ENCODE results near the gene VPS33B. TPM values are rescaled to one million over a fixed set of nuclear protein-coding genes. Genes with fewer than 3 reads are reported as not detected.
A peak's percentile ranks its signal among the peaks of the same experiment; 100 is the strongest.

VPS33B gene
- total and polyA plus RNA-seq, 2 of the 8 experiments (the other 6 are each of a cell fraction or from before 2014, with no cell fraction given): 11.8 to 17.3 TPM

GRCh38 chr15:91072161-91072560 is 49.8 kb upstream of the VPS33B start:
- Histone ChIP-seq H2BK15ac (ENCODE audit: low read length) (no peak overlapping the region), H3K9me3 (ENCODE audit: insufficient read depth in 2 of 2, low read depth in 1 of 2, low read length in 1 of 2) (no peaks in the 10 kb centered on the region), H3K4ac (replicated peaks; ENCODE audit: insufficient read length, low read depth, low read length) (no peak overlapping the region), H4K5ac (ENCODE audit: insufficient read length, low read depth, low read length) (no peak overlapping the region), H3K14ac (ENCODE audit: insufficient read length) (no peak overlapping the region), H2BK120ac (replicated peaks; ENCODE audit: low read depth, low read length) (no peak overlapping the region), H3K9ac (replicated peaks in 1 of 4; ENCODE audit: extremely low read depth in 1 of 4, low read depth in 3 of 4, low read length in 3 of 4) (no peak overlapping the region), H2BK5ac (ENCODE audit: low read depth, low read length) (no peak overlapping the region), H2BK20ac (ENCODE audit: low read length) (no peak overlapping the region), H2AFZ (ENCODE audit: low read length) (no peak overlapping the region), H4K8ac (ENCODE audit: extremely low read depth, insufficient read depth, low read length) (no peak overlapping the region), H3K4me2 (ENCODE audit: insufficient read depth in 1 of 2, low read depth in 2 of 2, low read length in 2 of 2) (no peak overlapping the region), H3K36me3 (ENCODE audit: control insufficient read depth in 2 of 4, insufficient read depth in 4 of 4, low read length in 3 of 4) (no peaks in the 10 kb centered on the region), H3K4me1 (replicated peaks in 1 of 4; ENCODE audit: control insufficient read depth in 3 of 4, insufficient read depth in 4 of 4, low read length in 3 of 4) (no peaks in the 10 kb centered on the region), H3K56ac (replicated peaks; ENCODE audit: insufficient read length, low read depth, low read length) (no peak overlapping the region), H2BK12ac (ENCODE audit: low read depth, low read length) (no peak overlapping the region), H3K27ac (ENCODE audit: low read depth, low read length) (no peak overlapping the region), H4K20me1 (replicated peaks in 1 of 2; ENCODE audit: control insufficient read depth in 1 of 2, insufficient read depth in 2 of 2, low read length in 2 of 2) (no peaks in the 10 kb centered on the region), H2AK5ac (ENCODE audit: low read depth, low read length) (no peak overlapping the region), H3K79me2 (ENCODE audit: control insufficient read depth in 1 of 2, insufficient read depth in 2 of 2, low read length in 2 of 2) (no peaks in the 10 kb centered on the region), H3K4me3 (ENCODE audit: extremely low read depth in 1 of 4, insufficient read depth in 2 of 4, low read depth in 3 of 4, low read length in 4 of 4) (no peak overlapping the region), H3K23me2 (ENCODE audit: low read depth, low read length) (no peaks in the 10 kb centered on the region), H3K18ac (ENCODE audit: extremely low read depth, low read length) (no peak overlapping the region), H3K79me1 (ENCODE audit: low read depth, low read length) (no peaks in the 10 kb centered on the region), H3K23ac (ENCODE audit: insufficient read length) (no peak overlapping the region), H3K27me3 (replicated peaks in 1 of 4; ENCODE audit: control insufficient read depth in 3 of 4, extremely low read depth in 1 of 4, insufficient read depth in 3 of 4, low read length in 3 of 4) (no peaks in the 10 kb centered on the region), H4K91ac (replicated peaks; ENCODE audit: insufficient read length, low read length) (no peak overlapping the region)
- CTCF ChIA-PET (ENCODE audit: partially characterized antibody): interaction anchor here (0.9 kb wide), 1 partner anchor 55 kb away, joined by 3 read pairs; no protein-coding TSS in a partner anchor
- DNase-seq (ENCODE audit: low read depth in 1 of 2, low spot score in 2 of 2) (no peak), FAIRE-seq (no peak)
- POLR2A ChIA-PET (ENCODE audit: partially characterized antibody): no interaction called here
- TF ChIP-seq CEBPB (IDR thresholded peaks at IDR 0.05; ENCODE audit: low read depth, low read length) (peak; percentile 74; the same call in 1 of the 2 replicates), YY1 (IDR thresholded peaks at IDR 0.05; ENCODE audit: low read depth, low read length) (no peak), SAP30 (IDR thresholded peaks at IDR 0.05; ENCODE audit: insufficient read depth, insufficient replicate concordance, low read length) (no peak)
- WGBS, 2 experiments (ENCODE audit: extremely low coverage in 1 of 2, insufficient coverage in 1 of 2, insufficient read length in 1 of 2, insufficient replicate concordance in 2 of 2, low coverage in 1 of 2, low lambda C conversion rate in 2 of 2, missing lambda C conversion rate in 1 of 2): 88% methylated on average over 4 of the region's 4 CpGs; no CpG with 5 or more reads in 1 of the 2 experiments

All from H1 (cell line).